ENCODE data around the gene CCDC60.

- no peak for TF ChIP-seq POLR2A (IDR thresholded peaks at IDR 0.05)
- no peak for TF ChIP-seq CTCF (IDR thresholded peaks at IDR 0.05 in 4 of 5, conservative IDR thresholded peaks at IDR 0.05 in 1 of 5)
Observed at GRCh38 chr12:119340578-119340977, 6.0 kb downstream of the CCDC60 start.

All from gastrocnemius medialis (tissue), 4 donors.